IPS-20b (cell line): ENCODE measurements around the gene NOL4L.
A peak's percentile ranks its signal among the peaks of the same experiment; 100 is the strongest.

Source experiments
- H3K27ac ChIP-seq: one replicate; pipeline ENCODE4 v1.5.1; 2013; ENCODE audit warnings: low read length
- H3K27me3 ChIP-seq: 2 replicates; pipeline ENCODE4 v1.6.1; 2013; ENCODE audit warnings: mild to moderate bottlenecking, low read length, inconsistent platforms; ENCODE audit not compliant: insufficient read depth
- H3K36me3 ChIP-seq: 2 replicates; pipeline ENCODE4 v1.6.1; 2013; ENCODE audit warnings: low read depth, mild to moderate bottlenecking, inconsistent platforms, low read length, moderate library complexity; ENCODE audit not compliant: insufficient read depth
- H3K4me1 ChIP-seq: 2 replicates; pipeline ENCODE4 v1.6.1; 2013; ENCODE audit warnings: mild to moderate bottlenecking, control low read depth, inconsistent platforms, low read length, moderate library complexity; ENCODE audit not compliant: insufficient read depth
- H3K4me3 ChIP-seq: 2 replicates; pipeline ENCODE4 v1.5.1; 2013; ENCODE audit warnings: mild to moderate bottlenecking, low read length, inconsistent platforms
- H3K9ac ChIP-seq: 2 replicates; pipeline ENCODE4 v1.6.1; 2013; ENCODE audit warnings: low read depth, mild to moderate bottlenecking, inconsistent platforms, low read length, moderate library complexity
- H3K9me3 ChIP-seq: 2 replicates; pipeline ENCODE4 v1.6.1; 2013; ENCODE audit warnings: mild to moderate bottlenecking, low read depth, low read length, inconsistent platforms; ENCODE audit not compliant: insufficient read depth

The NOL4L gene

DNA sequence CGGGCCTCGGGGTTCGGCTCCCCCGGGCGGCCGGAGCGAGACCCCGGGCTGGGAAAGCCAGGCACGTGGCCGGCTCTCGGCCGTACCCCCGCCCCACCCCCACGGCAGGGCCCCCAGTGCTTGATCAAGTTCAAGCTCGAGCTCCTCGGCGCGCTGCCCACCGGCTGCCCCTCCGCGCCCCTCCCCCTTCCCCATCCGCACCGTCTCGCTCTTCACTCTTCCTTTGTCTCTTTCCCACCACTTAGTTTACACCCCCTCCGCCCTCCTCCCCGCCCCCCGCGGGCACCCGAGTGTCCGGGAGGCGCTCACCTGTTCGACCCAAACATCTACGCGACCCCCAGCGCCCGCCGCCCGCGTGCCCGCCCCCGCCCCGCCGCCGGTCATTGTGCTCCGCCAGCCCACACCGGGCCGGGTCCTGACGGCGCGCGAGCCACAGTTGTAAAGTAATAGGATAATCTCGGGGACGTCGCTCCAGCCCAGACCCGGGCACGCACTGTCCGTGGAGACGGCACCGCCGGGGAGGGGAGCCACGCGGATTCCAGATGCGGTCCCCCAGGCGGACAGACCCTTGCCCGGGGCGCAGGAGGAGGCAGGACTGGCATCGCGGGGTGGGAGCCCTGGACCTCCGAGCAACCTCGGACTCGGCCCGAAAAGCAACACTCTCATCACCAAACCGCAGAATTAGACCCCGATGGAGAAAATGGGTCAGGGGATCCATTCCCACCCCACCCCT, 100.7 kb downstream of the NOL4L start:
- H3K36me3 ChIP-seq = peaks cover 7% of the 10 kb centered on the region; the same call in 1 of the 2 replicates
- H3K9ac ChIP-seq = peak overlapping the region; percentile 94
- peaks cover 31% of the 10 kb centered on the region; the same call in 1 of the 2 replicates for H3K4me1 ChIP-seq
- no peaks in the 10 kb centered on the region for H3K9me3 ChIP-seq
- peak overlapping the region; percentile 95 for H3K27ac ChIP-seq
- peaks cover 8% of the 10 kb centered on the region for H3K27me3 ChIP-seq
- H3K4me3 ChIP-seq = peak overlapping the region; percentile 90

DNA sequence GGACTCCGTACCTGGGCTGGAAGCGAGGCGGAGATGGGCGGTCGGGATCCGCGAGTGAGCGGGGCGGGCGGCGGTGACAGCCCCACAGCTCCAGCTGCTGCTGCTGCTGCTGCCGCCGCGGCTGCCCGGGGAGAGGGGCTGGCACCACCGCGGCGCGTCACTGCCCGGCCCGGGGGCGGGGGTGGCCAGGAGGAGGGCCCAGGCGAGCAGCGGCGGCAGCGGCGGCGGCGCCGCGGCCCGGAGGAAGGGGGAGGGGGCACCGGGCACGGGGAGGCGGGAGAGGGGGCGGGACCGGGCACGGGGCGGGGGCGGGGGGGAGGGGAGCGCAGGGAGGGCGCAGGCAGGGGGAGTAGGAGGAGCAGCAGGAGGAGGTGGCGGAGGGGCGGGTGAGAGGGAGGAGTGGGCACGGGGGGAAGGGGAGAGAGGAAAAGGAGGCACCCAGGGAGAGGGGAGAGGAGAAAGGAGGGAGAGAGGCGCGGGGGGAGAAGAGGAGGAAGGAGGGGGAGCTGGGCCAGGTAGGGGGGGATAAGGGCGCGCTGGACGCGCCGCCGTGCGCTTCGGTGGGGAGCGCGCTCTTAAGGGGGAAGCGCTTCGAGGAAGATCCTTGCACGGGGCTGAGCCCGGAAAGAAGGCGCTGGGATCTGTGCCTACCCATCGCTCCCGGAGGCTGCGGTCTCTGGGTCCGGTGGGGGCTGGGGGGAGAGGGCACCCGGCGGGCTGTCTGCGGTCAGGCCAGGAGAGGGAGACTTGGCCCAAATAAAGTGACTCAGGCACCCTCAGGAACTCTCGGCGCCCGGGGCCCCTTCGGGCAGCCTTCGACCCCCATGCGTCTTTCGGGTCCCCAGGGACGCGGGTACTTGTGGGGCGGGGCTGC, 101.5 kb downstream of the NOL4L start:
- Histone ChIP-seq H3K9me3 (no peaks in the 10 kb centered on the region), H3K27ac (peak overlapping the region; percentile 71), H3K36me3 (peaks cover 7% of the 10 kb centered on the region; the same call in 1 of the 2 replicates), H3K4me1 (peaks cover 31% of the 10 kb centered on the region; the same call in 1 of the 2 replicates), H3K27me3 (peaks cover 8% of the 10 kb centered on the region), H3K4me3 (peak overlapping the region; percentile 90), H3K9ac (peak overlapping the region; percentile 94; the same call in 1 of the 2 replicates)

DNA sequence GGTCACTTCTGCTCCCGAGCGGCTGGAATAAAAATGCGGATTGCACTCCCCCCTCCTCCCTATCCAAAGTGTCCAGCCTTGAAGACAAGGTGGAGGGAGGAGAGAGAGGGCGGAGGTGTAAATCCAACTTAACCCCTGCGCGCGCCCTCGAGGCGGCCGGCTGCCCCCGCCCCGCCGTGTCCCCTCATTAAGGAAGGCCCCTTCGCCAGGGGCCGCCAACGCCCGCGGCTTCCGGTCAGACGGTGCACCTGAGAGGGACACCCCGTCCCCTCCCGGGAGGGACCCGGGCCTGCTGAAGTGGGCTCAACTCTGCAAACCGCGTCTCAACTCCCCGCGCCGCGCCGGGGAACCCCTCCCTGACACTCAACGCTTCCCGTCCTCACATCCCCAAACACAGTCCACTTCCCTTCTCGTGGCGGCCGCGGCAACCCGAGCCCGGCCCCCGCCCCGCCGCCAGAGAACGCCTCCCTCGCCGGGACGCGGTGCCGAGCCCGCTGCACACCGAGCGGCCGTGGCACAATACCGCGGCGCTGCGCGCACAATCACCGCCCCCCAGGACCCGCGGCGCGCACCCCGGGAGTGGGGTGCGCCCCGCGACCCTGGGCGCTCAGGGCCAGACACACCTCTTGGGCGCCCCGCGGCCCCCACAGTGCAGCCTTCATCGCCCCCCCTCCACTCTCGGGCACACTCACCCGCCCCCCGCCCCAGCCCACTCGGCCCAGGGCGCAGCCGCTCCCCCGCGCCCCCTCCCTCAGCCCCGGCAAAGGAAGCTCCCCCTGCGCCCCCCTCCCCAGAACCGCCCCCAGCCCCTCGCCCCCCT, 102.5 kb downstream of the NOL4L start:
- Histone ChIP-seq H3K27ac (peak overlapping the region; percentile 71), H3K36me3 (peaks cover 7% of the 10 kb centered on the region; the same call in 1 of the 2 replicates), H3K9me3 (no peaks in the 10 kb centered on the region), H3K4me1 (peaks cover 31% of the 10 kb centered on the region; the same call in 1 of the 2 replicates), H3K4me3 (peak overlapping the region; percentile 89), H3K27me3 (peaks cover 8% of the 10 kb centered on the region), H3K9ac (peak overlapping the region; percentile 78)

GRCh38 chr20:32482143-32482441, 103.0 kb downstream of the NOL4L start:
- Histone ChIP-seq H3K36me3 (peaks cover 7% of the 10 kb centered on the region; the same call in 1 of the 2 replicates), H3K9me3 (no peaks in the 10 kb centered on the region), H3K27ac (peak overlapping the region; percentile 71), H3K9ac (peak overlapping the region; percentile 78), H3K4me1 (peaks cover 33% of the 10 kb centered on the region), H3K27me3 (peaks cover 8% of the 10 kb centered on the region), H3K4me3 (peak overlapping the region; percentile 89)

- Histone ChIP-seq H3K27ac (no peak overlapping the region), H3K9me3 (no peaks in the 10 kb centered on the region), H3K36me3 (peaks cover 7% of the 10 kb centered on the region; the same call in 1 of the 2 replicates), H3K27me3 (peaks cover 6% of the 10 kb centered on the region), H3K9ac (peak overlapping the region; percentile 78; the same call in 1 of the 2 replicates), H3K4me1 (peaks cover 38% of the 10 kb centered on the region), H3K4me3 (peak overlapping the region; percentile 89)
Observed at GRCh38 chr20:32481311-32482142, 103.6 kb downstream of the NOL4L start.

GRCh38 chr20:32480371-32481241, 104.5 kb downstream of the NOL4L start:
- Histone ChIP-seq H3K27ac (no peak overlapping the region), H3K9ac (peak overlapping the region; percentile 45; the same call in 1 of the 2 replicates), H3K27me3 (no peaks in the 10 kb centered on the region; the same call in 1 of the 2 replicates), H3K4me3 (peak overlapping the region; percentile 47), H3K4me1 (peaks cover 41% of the 10 kb centered on the region), H3K36me3 (peaks cover 7% of the 10 kb centered on the region; the same call in 1 of the 2 replicates), H3K9me3 (no peaks in the 10 kb centered on the region)

GRCh38 chr20:32479697-32480171, 105.4 kb downstream of the NOL4L start:
- H3K4me3 ChIP-seq = no peak overlapping the region
- H3K36me3 ChIP-seq = peaks cover 7% of the 10 kb centered on the region; the same call in 1 of the 2 replicates
- H3K9ac ChIP-seq = no peak overlapping the region
- H3K27me3 ChIP-seq = no peaks in the 10 kb centered on the region
- no peak overlapping the region for H3K27ac ChIP-seq
- H3K9me3 ChIP-seq = no peaks in the 10 kb centered on the region
- peaks cover 45% of the 10 kb centered on the region for H3K4me1 ChIP-seq

- Histone ChIP-seq H3K9me3 (no peaks in the 10 kb centered on the region), H3K36me3 (peaks cover 13% of the 10 kb centered on the region; the same call in 1 of the 2 replicates), H3K27ac (no peak overlapping the region), H3K4me1 (peaks cover 48% of the 10 kb centered on the region), H3K9ac (no peak overlapping the region), H3K27me3 (no peaks in the 10 kb centered on the region), H3K4me3 (no peak overlapping the region)
Observed at GRCh38 chr20:32479012-32479411, 106.1 kb downstream of the NOL4L start.

GRCh38 chr20:32478576-32478975, 106.6 kb downstream of the NOL4L start:
- Histone ChIP-seq H3K9me3 (no peaks in the 10 kb centered on the region), H3K36me3 (peaks cover 17% of the 10 kb centered on the region; the same call in 1 of the 2 replicates), H3K4me3 (no peak overlapping the region), H3K27me3 (no peaks in the 10 kb centered on the region), H3K9ac (no peak overlapping the region), H3K4me1 (peaks cover 48% of the 10 kb centered on the region), H3K27ac (no peak overlapping the region)
